Esophagus squamous epithelium (tissue), 5 donors: Measurements from ENCODE around the gene RAB10. TPM values are rescaled to one million over a fixed set of nuclear protein-coding genes. Genes with fewer than 3 reads are reported as not detected.
"Not testable (repeated sequence)": the region's sequence is repeated elsewhere in the genome, so short reads cannot be mapped to it uniquely, and the experiment has no call there.

Source experiments
- DNase-seq: peaks from one replicate; lab custom pipeline; 2025; lab: John Stamatoyannopoulos, UW
- H3K27ac ChIP-seq, 4 donors: fragments of 200-600 bp; sonication (generic); one replicate each; pipeline ENCODE4 v1.5.1; 2016 to 2019; ENCODE audit warnings: mild to moderate bottlenecking in 1 of 4
- H3K27me3 ChIP-seq, 4 donors: fragments of 200-600 bp; sonication (generic); 1 replicate in 3 of 4; 2 replicates in 1 of 4; pipeline versions ENCODE4 v1.5.1 to v1.6.0; 2017 to 2021; ENCODE audit warnings: antibody characterized with exemption in 1 of 4
- H3K36me3 ChIP-seq, 3 donors: fragments of 200-600 bp; sonication (generic); one replicate each; pipeline ENCODE4 v1.5.1; 2016 to 2019
- H3K4me1 ChIP-seq, 3 donors: fragments of 200-600 bp; sonication (generic); one replicate each; pipeline ENCODE4 v1.5.1; 2017 to 2019
- H3K4me3 ChIP-seq, 4 donors: fragments of 200-600 bp; sonication (generic); 1 replicate in 3 of 4; 2 replicates in 1 of 4; pipeline ENCODE4 v1.5.1; 2016 to 2019; ENCODE audit warnings: mild to moderate bottlenecking in 2 of 4, moderate library complexity in 1 of 4
- H3K9me3 ChIP-seq, 3 donors: fragments of 200-600 bp; sonication (generic); one replicate each; pipeline ENCODE4 v1.5.1; 2016 to 2019
- CTCF ChIP-seq, 6 experiments: fragments of 450-650 bp in 4 of 6; fragments of 200-600 bp in 2 of 6; sonication (generic) in 2 of 6; IDR thresholded peaks; one replicate each; pipeline ENCODE4 v1.5.1; 2016 to 2019; ENCODE audit warnings: antibody characterized with exemption in 6 of 6, mild to moderate bottlenecking in 4 of 6, moderate library complexity in 4 of 6
- POLR2A ChIP-seq, 4 donors: fragments of 450-650 bp; IDR thresholded peaks; one replicate each; pipeline ENCODE4 v1.6.1; 2017; ENCODE audit warnings: antibody characterized with exemption in 4 of 4, mild to moderate bottlenecking in 4 of 4, moderate library complexity in 3 of 4
- WGBS, 2 donors: methylation state at CpG; one replicate each; pipeline ENCODE4 v1.1.5; 2018; 5-methylcytosine and 5-hydroxymethylcytosine counted together
- intact Hi-C: fragments of 100-400 bp; cut with DNase I; formaldehyde crosslinking; loops from one replicate; pipeline ENCODE4 v1.15.0; 2022
- total RNA-seq, 4 donors: library from RNA; depleted of rRNA; stranded (reverse); fragments of >200 nt; gene quantifications; one replicate each; pipeline ENCODE4 v1.1.0, GENCODE V29; 2016
- donor health status: DM: yes; HTN: yes; CAD: no.

The RAB10 gene
- total RNA-seq, 4 donors from 2014 or later, result 214 to 388 (median 335) TPM

- Histone ChIP-seq H3K27ac (no peak overlapping the region), H3K36me3 (no peaks in the 10 kb centered on the region), H3K4me1 (no peaks in the 10 kb centered on the region), H3K9me3 (no peaks in the 10 kb centered on the region), H3K27me3 (no peaks in the 10 kb centered on the region), H3K4me3 (no peak overlapping the region)
- no peak for DNase-seq
- intact Hi-C loops, result no loop called here
- 85 to 86% methylated on average over 4 of the region's 4 CpGs for WGBS, 2 donors
- TF ChIP-seq POLR2A (IDR thresholded peaks at IDR 0.05) (no peak), CTCF (IDR thresholded peaks at IDR 0.05) (no peak)
These were observed 131.5 kb downstream of the RAB10 start for GRCh38 chr2:26165403-26165802.

GRCh38 chr2:26166541-26166940 is 132.7 kb downstream of the RAB10 start:
- H3K4me3 ChIP-seq, intact Hi-C loops, H3K9me3 ChIP-seq, H3K27me3 ChIP-seq, H3K4me1 ChIP-seq, H3K27ac ChIP-seq, DNase-seq, H3K36me3 ChIP-seq: not testable (repeated sequence)
- 78 to 98% methylated on average over 5 to 6 of the region's 6 CpGs for WGBS, 2 donors

GRCh38 chr2:26168785-26169184 is 134.9 kb downstream of the RAB10 start:
- TF ChIP-seq POLR2A (IDR thresholded peaks at IDR 0.05), result no peak
- no peak for TF ChIP-seq CTCF (IDR thresholded peaks at IDR 0.05)
- Histone ChIP-seq H3K27ac (no peak overlapping the region), H3K9me3 (no peaks in the 10 kb centered on the region), H3K4me3 (no peak overlapping the region), H3K36me3 (no peaks in the 10 kb centered on the region), H3K4me1 (peaks cover 0 to 14% (median 7%) of the 10 kb centered on the region in 3 donors), H3K27me3 (peaks cover 2 to 19% (median 4%) of the 10 kb centered on the region in 4 donors)
- no peak for DNase-seq
- WGBS, 2 donors, result 91 to 93% methylated on average over 4 of the region's 4 CpGs
- intact Hi-C loops, result no loop called here

- no peak overlapping the region for H3K27ac ChIP-seq
- TF ChIP-seq POLR2A (IDR thresholded peaks at IDR 0.05), result no peak
- TF ChIP-seq CTCF (IDR thresholded peaks at IDR 0.05), result no peak
- no peaks in the 10 kb centered on the region for H3K36me3 ChIP-seq
- H3K27me3 ChIP-seq, result peaks cover 6 to 24% (median 8%) of the 10 kb centered on the region in 4 donors
- no peak for DNase-seq
- H3K9me3 ChIP-seq, result no peaks in the 10 kb centered on the region
- H3K4me3 ChIP-seq, result no peak overlapping the region
- H3K4me1 ChIP-seq, result peaks cover 0 to 18% (median 10%) of the 10 kb centered on the region in 3 donors
- intact Hi-C loops, result no loop called here
- WGBS, 2 donors, result 88 to 89% methylated on average over 4 to 5 of the region's 5 CpGs
These were observed 135.3 kb downstream of the RAB10 start for GRCh38 chr2:26169226-26169625.

GRCh38 chr2:26169681-26170414 is 136.0 kb downstream of the RAB10 start:
- no peaks in the 10 kb centered on the region for H3K9me3 ChIP-seq
- WGBS, 2 donors, result 78 to 79% methylated on average over 14 of the region's 14 CpGs
- intact Hi-C loops, result no loop called here
- no peak overlapping the region for H3K4me3 ChIP-seq
- DNase-seq, result no peak
- no peaks in the 10 kb centered on the region for H3K36me3 ChIP-seq
- H3K27me3 ChIP-seq, result peaks cover 6 to 30% (median 11%) of the 10 kb centered on the region in 4 donors
- TF ChIP-seq POLR2A (IDR thresholded peaks at IDR 0.05), result no peak
- no peak for TF ChIP-seq CTCF (IDR thresholded peaks at IDR 0.05)
- peaks cover 0 to 20% (median 10%) of the 10 kb centered on the region in 3 donors for H3K4me1 ChIP-seq
- H3K27ac ChIP-seq, result no peak overlapping the region
